HG03108 (cell line): Measurements from ENCODE around the gene ANAPC1.
A peak's percentile ranks its signal among the peaks of the same experiment; 100 is the strongest.
"Not testable (repeated sequence)": the region's sequence is repeated elsewhere in the genome, so short reads cannot be mapped to it uniquely, and the experiment has no call there.

Experiments
- ATAC-seq: cut with Tn5 transposase; IDR thresholded peaks from one replicate; pipeline ENCODE4 v1.9.1; 2021; ENCODE audit warnings: moderate library complexity; ENCODE audit not compliant: unreplicated experiment

ANAPC1 gene

DNA sequence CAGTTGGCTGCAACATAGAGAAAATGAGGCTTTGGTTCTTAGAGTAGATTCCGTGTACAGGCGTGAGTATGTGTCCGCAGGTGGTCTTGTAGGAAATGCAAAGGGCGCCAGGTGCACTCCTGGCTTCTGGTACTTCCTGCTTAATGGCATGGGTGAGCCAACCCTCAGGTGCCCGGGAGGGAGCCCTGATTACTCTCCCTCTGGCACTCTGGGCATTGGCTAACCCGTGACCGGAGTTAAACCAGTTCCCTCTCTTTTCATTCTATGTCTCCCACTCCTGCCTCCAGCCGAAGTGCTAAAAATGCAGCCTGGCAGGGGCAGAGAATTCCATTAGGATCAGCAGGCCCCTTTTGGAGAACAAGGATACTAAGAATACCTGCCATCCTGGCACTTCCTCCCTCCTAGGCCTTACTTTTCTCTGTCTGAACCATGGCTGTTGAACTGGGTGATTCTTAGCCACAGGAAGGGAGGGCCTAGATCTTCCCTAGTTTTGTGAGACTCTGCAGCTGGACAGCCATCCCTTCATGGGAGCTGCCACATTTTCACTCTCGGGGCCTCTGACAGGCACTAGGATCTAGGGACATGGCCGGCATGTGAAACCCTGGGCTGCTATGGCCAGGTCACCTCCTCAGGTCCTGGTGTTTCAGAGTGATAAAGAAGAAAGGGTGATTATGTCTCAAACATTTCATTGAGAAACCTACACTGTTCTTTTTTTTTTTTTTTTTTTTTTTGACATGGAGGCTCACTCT lies 20.9 kb upstream of the ANAPC1 start:
- ATAC-seq, result no peak

DNA sequence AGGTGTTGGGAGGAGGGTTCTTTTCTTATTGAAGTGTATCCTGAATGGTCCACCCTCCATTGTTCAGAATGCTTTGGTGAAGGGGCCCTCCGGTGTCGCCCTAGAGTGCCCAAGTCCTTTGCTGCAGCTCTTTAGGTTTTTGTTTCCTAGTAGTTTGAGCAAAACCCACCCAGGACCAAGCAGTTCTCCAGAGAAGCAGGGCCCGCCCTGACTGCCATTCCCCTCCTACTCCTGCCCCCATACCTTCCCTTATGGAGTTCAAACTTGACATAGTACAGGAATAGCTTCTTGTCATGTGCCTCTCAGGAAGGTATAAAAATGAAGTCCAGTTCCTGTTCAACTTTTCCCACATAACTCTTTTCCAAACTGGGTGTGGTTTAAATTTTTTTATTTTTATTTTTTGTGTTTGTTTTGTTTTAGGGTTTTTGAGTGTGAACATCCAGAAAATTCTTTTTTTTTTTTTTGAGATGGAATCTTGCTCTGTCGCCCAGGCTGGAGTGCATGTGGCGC lies 20.0 kb upstream of the ANAPC1 start:
- ATAC-seq, result no peak

DNA sequence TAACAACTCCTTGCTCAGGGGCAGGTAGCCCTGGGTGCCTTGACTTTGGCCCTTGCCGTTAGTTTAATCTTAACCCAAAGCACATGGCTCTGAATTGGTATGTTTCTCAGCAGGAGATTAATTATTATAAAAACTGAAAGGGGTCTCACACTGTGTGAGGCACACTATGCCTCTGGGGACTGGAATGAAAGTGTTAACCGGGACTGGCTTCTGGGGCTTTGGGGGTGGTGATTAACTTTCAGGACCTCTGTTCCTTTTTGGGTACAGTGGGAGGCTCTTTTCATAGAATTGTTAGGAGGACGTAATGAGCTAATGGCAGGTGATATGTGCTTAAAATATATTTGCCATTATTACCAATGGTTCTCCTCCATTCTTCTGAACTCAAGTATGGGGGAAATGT lies 19.5 kb upstream of the ANAPC1 start:
- ATAC-seq, result no peak

DNA sequence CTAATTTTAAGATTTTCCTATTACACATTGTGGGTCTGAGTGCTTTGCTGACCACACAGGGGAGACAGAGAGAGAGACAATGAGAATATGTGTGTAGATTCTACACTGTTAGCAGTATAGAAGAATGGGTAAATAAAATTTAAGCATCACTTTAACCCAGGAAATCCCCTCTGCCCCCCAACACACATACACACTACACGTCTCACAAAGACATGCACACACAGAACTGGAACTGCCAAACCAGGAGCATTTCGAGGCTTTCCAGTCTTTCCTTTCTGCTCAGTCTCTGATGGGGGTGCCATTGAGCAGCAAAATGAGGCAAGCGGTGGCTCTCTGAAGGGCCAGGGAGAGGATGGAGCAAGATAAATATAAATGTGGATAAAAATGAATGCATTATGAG lies 16.9 kb upstream of the ANAPC1 start:
- no peak for ATAC-seq

DNA sequence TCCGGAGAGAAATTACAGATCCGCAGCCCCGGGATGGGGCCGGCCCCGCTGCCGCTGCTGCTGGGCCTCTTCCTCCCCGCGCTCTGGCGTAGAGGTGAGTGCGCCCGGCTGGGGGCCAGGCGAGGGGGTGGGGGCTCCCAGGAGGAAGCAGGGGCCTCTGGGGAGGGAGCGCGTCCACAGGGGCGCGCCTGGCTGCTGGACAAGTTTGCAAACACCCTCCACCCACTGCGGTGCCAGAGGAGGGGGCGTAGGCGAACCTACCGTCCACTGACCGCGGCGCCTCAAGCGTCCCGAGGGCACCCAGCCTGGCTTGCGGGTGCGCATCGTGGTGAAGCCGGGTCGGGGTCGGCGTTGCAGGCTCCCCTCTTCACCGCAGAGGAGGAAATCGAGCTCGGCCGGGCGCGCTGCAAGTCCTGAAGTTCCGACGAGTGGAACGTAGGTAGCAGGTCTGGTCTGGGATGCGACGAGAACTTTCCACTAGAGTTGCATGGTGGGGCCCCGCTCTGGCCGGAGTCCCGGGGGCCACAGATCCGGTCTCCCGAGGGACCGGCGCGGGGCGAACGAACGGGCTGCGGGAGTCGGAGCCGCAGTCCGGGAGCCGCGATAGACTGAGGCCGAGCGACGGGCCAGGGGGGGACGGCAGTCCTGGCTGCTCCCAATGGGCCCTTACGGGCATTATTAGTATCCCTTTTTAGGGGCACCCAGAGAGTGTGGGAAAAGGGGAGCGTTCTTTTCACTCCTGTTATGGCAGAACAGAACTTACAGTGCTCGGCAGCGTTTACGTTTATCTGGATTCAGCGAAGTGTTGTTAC lies 14.9 kb upstream of the ANAPC1 start:
- ATAC-seq, result no peak

DNA sequence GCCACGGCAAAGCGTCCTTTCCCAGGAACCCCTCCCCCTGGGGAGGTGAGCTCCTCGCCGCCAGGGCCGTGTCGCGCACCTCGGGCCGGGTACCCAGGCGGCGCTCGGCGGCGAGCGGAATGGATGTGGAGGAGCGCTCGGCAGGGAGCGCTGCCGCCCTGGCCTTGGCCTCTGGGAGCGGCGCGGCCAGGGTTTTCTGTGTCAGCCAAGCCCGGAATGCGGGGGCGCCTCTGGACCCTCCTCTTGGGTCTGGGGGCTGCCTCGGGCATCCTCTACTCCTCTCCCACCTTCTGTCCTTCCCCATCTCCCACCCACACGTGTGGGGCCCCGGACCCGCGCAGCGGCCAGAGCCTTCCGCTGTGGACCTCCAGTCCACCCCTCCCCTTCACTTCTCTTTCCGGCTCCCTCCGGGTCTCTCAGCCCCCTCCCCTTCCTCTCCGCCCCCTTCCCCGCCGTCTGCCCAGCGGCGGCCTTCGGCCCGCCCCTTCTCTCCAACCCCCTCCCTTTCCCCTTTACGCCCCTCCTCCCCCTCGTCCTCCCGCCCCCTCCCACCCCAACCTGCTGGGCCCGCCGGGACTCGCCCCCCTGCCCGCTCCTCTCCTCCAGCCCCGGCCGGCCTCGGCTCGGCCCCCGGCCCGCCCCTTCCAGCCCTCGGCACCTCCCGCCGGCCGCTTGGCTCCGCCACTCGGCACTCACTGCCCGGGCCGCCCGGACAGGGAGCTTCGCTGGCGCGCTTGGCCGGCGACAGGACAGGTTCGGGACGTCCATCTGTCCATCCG lies 14.1 kb upstream of the ANAPC1 start, which contains the start of gene MERTK:
MERTK (plus strand) TSS at position 684 of the 779 bp plus-strand sequence. CDS start 129 bp downstream, outside the sequence.
- peak; percentile 58 for ATAC-seq

- ATAC-seq, result peak; percentile 9
These were observed 13.6 kb upstream of the ANAPC1 start for GRCh38 chr2:111897630-111897923.

GRCh38 chr2:111896576-111896975 lies 12.6 kb upstream of the ANAPC1 start:
- no peak for ATAC-seq

GRCh38 chr2:111896024-111896423 lies 12.0 kb upstream of the ANAPC1 start:
- ATAC-seq, result no peak

DNA sequence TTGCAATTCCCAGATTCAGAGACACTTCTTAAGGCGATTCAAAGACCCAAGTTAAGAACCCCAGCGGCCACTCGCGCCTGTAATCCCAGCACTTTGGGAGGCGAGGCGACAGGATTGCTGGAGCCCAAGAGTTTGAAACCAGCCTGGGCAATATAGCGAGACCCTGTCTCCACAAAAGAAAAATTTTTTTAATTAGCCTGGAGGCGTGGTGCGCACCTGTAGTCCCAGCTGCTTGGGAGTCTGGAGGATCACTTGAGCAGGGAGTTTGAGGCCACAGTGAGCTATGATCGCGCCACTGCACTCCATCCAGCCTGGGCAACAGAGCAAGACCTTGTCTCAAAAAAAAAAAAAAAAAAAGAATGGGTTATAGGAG lies 585 bp upstream of the ANAPC1 start:
- no peak for ATAC-seq

GRCh38 chr2:111872806-111873205 lies 11.2 kb downstream of the ANAPC1 start:
- not testable (repeated sequence) for ATAC-seq

DNA sequence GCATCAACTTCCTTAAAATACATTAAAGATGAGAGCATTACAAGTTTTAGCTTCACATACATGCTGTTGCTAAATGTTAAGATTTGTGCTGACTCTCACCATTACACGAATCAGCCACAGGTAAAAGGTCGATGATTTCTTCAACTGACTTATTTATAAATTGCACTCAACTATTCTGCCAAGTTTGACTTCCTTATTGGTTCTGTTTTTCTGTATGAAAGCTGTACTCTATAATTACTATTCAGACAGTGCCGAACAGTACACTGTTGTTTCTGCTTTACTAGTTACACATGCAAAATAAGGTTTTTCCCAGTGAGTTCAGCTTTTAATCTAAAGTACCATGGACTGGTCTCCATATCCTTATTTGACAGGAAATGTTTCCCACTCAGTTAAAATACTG lies 18.9 kb downstream of the ANAPC1 start:
- not testable (repeated sequence) for ATAC-seq

DNA sequence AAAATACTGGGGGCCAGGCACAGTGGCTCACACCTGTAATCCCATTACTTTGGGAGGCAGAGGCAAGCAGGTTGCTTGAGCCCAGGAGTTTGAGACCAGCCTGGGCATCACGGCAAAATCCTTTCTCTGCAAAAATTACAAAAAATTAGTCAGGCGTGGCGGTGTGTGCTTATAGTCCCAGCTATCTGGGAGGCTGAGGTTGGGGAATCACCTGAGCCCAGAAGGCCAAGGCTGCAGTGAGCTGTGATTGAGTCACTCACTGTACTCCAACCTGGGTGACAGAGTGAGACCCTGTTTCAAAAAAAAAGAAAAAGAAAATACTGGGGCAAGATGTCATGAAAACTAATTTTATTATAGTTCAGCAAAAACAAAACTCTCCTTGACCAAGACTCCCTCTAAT lies 24.0 kb downstream of the ANAPC1 start:
- ATAC-seq, result not testable (repeated sequence)

DNA sequence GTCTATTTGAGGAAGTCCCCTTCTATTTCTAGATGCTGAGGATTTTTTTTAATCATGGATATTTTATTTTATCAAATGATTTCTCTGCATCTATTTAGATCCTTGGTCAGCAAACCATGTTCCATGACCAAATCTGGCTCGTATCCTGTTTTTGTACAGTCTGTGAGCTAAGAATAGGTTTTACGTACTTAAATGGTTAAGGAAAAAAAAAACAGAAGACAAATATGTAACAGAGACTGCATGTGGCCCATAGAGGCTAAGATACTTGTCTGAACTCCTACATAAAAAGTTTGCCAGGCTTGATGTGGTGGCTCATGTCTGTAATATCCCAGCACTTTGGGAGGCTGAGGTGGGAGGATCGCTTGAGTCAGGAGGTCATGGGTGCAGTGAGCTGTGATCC lies 31.4 kb downstream of the ANAPC1 start:
- ATAC-seq, result not testable (repeated sequence)

DNA sequence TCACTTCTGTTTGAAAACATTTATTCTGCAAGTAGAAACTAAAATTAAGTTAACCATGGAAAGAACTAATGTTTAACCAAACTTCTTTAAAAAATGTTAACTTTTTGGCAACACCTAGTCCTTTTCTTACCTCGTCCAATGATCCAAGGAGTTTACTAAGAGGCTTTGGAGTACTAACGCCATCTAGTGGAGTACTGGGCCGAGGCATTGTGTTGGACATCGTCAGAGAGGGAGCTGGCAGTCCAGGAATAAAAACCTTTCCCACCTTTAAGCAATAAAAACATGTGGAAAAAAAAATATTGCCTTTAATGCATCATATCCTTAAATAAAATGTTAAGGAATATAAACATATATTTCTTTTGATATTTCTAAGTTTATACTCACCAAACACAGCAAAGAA lies 33.3 kb downstream of the ANAPC1 start:
- ATAC-seq, result not testable (repeated sequence)

DNA sequence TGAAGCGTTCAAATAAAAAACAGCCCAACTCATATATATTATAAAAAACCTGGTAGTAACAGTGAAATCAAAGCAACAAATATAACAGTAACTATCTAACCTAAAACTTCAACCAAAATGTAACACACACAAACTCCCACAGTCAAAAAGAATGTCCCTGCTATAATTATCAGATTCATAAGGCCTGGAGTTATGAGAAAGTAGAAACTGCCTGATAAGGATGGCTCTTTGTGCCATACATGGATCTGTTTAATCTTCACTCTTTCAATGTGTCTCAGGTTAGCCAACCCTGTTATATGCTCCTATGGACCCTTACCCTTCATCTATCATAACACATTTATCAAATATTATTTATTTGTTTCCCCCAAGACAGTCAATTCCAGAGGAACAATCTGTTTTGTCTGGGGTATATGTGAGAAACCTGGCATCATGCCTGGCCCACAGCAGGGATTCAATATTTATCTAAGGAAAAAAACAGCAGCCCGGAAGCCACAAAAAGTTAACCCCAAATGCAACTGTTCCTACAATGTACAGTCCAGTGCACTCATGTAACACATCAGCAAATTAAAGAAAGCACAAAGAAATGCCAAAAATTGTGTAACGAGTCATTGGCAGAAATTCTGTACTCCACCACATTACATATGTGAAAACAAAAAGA lies 44.2 kb downstream of the ANAPC1 start:
- ATAC-seq, result not testable (repeated sequence)

DNA sequence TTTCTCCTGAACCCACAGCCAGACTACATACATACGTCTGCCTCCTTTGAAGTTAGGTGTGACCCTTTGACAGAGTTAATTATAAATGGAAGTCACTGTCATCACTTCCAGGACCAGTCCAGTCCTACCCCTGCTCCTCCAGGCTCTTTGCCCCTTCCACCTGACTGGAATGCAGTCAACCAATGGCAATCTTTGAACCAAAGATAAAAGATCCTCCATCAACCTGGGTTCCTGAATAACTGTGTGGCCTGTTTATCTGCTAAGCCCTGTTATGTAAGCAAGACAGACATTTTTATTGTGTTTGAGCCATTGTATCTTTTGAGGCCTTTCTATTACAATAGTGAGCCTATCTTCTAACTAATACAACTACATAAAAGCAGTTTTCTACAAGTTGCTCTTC lies 45.0 kb downstream of the ANAPC1 start:
- ATAC-seq, result not testable (repeated sequence)

DNA sequence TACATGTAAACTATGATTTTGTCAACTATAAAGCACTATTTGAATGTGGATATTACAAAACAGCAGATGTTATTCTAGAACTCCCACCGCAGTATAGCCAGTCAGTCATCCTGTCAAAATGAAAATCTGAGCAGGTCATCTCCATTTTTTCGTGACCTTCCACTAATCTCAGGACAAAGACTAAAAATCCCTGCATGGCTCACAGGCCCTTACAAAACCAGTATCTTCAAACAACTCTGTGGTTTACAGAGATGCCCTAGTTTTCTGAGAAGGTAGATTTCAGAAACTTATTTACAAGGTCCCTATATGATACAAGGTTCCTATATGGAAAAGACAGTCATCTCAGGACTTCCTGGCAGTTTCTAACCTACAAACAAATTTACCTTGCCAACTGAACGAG lies 49.8 kb downstream of the ANAPC1 start:
- ATAC-seq, result not testable (repeated sequence)

- ATAC-seq, result peak; percentile 45
These were observed 53.5 kb downstream of the ANAPC1 start for GRCh38 chr2:111830479-111830878.

DNA sequence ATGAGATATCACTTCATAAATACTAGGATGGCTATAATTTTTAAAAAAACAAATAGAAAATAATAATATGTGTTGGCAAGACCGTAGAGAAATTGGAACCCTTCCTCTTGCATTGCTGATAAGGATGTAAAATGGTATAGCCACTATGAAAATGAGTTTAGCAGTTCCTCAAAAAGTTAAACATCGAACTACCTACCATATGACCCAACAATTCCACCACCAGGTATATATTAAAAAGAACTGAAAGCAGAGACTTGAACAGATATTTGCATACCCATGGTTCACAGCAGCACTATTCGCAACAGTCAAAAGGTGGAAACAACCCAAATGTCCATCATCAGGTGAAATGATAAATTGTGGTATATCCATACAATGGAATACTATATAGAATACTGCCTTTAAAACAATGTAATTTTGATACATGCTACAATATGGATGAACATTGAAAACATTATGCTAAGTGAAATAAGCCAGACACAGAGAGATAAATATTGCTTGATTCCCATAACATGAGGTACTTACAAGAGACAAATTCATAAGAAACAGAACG lies 55.7 kb downstream of the ANAPC1 start:
- not testable (repeated sequence) for ATAC-seq
